Superior temporal gyrus (tissue), 1 donor: ENCODE data around the gene TRIM71.
"Not testable (repeated sequence)": the region's sequence is repeated elsewhere in the genome, so short reads cannot be mapped to it uniquely, and the experiment has no call there.

ENCODE experiments used
- DNase-seq: peaks from one replicate; pipeline ENCODE4 v3.0.0-alpha.2; 2016; ENCODE audit errors: extremely low spot score

The TRIM71 gene

GRCh38 chr3:32819551-32820348, 2.0 kb downstream of the TRIM71 start:
- no peak for DNase-seq

DNA sequence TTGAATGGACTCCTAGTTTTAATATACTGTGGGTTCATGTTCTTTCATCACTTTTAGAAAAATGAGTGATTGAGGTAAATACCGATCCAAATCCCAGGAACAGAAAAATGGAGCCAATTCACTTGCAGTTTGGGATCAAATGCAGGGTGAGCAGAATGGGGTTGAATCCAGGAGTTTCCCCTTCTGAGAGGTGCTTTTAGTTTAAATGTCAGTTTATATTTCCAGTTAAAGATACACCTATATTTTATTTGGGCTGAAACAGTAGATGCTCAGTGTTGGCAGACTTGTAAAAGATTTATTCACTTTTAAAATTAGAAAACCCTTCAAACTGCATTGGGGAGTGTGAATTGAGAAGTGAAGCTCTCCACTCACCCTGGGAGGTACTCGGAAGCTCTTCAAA, 2.6 kb downstream of the TRIM71 start:
- DNase-seq: no peak

GRCh38 chr3:32820971-32821685, 3.3 kb downstream of the TRIM71 start:
- no peak for DNase-seq

GRCh38 chr3:32821686-32822296, 4.0 kb downstream of the TRIM71 start:
- no peak for DNase-seq

DNA sequence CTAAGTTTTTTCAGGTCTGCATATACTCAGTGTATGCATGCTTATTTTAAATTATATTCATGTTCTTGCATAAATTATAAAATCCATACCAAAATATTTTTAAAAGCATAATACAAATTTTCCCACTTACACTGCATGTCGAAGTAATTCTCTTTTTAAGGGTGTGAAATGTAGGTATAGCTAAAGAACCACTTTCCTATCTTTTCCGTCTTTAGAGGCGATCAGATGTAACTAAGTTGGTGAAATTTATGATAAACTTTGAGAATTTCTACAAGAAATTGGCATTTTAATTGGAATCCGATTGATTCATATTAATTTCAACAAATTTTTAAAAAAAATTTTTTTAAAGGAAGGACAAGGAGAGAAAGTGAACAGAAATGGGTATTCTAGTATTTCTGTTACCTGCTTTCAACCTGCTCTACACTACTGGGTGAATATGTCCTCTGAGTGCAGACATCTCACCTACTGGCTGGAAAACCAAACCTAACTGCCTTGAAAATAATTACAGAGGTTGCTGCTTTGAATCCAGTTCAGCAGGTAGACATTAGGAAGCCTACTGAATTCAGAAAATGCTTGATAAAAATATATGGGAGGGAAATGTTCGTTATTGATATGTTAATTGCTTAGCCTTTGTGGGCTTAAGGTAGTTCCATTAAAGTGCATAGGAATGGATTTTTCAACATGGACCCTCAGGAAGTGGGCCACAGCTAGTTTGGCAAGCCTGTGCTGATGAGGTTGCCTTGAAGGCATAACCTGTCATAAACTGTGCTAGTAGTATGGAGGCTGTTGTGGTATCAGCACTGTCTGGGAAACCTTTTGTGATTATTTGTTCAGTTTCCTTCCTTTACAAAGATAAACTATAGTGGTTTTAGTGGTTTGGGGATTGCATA, 5.1 kb downstream of the TRIM71 start:
- DNase-seq: no peak

DNA sequence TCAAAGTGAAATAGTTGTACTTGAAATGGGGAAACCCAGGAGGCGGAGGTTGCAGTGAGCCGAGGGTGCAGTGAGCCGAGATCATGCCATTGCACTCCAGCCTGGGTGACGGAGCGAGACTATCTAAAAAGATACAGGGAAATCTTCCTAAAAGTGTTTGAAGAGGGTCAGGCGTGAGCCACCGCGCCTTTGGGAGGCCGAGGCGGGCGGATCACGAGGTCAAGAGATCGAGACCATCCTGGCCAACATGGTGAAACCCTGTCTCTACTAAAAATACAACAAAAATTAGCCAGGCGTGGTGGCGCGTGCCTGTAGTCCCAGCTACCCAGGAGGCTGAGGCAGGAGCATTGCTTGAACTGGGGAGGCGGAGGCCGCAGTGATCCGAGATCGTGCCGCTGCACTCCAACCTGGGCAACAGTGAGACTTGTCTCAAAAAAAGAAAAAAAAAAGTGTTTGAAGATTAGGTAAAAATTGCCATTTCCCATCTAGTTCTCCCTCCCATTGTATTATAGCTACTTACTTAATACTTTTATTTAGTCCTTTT, 5.9 kb downstream of the TRIM71 start:
- DNase-seq: not testable (repeated sequence)

GRCh38 chr3:32825601-32826375, 8.0 kb downstream of the TRIM71 start:
- DNase-seq: no peak

- no peak for DNase-seq
Measured at GRCh38 chr3:32831062-32831461, 13.3 kb downstream of the TRIM71 start.

- no peak for DNase-seq
Measured at GRCh38 chr3:32831791-32832190, 14.0 kb downstream of the TRIM71 start.

- no peak for DNase-seq
Measured at GRCh38 chr3:32832193-32832592, 14.4 kb downstream of the TRIM71 start.

- no peak for DNase-seq
Measured at GRCh38 chr3:32835049-32835371, 17.2 kb downstream of the TRIM71 start.

GRCh38 chr3:32835961-32836360, 18.2 kb downstream of the TRIM71 start:
- no peak for DNase-seq

DNA sequence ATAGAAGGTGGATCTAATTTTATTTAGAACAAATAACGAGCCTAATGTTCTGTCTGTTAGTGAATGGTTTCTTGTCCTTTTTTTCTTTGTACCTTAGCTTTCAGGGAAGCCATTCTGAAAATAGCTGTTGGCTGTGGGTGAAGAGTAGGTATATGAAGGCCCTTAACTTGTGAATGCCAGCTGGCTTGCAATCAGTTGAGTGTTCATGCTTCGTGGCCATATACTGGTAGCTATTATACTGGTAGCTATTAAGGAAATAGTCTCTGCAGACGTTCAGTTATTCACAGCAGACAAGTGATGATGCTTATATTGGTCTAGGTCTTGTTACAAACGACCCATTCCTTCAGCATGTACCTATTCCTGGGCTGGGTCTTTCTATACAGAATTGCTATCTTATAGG, 18.8 kb downstream of the TRIM71 start:
- DNase-seq: no peak

GRCh38 chr3:32837366-32837765, 19.6 kb downstream of the TRIM71 start:
- DNase-seq: no peak

- DNase-seq: no peak
Measured at GRCh38 chr3:32837789-32838188, 20.0 kb downstream of the TRIM71 start.

- no peak for DNase-seq
Measured at GRCh38 chr3:32839714-32840085, 21.9 kb downstream of the TRIM71 start.

DNA sequence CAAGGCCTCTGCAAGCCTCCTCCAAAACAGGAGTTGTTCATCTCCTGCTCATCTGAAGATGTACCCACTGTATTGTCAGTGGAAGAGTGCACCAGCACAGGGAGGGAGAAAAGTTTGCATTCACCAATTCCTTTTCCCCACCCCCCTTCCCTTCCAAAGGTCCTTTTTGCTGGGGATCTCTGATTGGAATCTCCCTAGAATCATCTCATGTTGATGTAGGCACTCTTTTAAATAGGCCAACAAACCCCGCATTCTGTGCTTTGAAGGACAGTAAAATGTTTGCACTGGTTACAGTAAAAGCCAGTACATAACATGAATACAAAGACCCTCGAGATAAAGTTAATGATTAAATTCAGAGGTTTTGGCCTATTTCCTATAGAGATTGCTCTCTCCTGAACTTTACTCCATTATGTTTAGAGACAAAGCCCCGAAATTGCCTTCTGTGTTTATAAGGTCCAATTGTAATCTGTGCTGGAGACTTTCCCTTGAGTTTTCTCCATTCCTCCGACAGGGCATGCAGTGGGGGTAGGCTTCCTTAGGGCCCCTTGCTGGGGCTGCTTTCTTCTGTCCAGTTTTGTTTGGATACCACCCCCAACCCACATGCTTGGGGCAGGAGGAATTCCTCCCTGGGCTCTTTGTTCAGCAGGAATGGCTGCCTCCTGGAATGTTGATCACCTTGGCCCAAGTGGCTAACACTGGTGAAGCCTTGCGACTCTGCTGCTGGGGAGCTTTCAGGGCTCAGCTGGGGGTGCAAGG, 22.5 kb downstream of the TRIM71 start:
- DNase-seq: no peak

GRCh38 chr3:32841341-32841740, 23.5 kb downstream of the TRIM71 start:
- DNase-seq: no peak

DNA sequence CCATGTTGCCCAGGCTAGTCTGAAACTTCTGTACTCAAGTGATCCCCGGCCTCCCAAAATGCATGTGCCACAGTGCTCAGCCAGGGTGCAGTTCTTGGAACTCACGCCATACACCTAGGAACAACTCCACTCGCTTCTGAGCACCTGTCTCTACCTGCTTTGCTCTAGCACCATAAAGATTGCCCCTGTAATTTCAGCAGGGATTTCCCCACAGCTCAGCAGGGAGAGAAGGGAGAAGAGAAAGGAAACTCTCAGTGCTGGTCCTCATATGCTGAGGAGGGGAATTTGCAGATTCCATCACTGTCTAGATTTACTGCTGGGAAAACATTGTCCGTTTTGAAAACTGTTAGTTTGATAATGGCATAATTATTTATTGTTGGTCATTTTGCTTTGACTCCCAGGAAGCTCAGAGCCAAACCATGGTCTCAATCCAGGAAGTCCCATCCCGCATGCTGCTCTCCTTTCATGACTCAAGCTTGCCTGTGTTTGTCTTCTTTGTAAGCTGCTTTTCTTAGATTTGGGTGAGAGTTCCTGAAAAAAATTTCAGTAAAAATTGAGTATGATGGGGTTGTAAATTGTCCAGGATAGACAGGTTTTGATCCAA, 24.2 kb downstream of the TRIM71 start:
- DNase-seq: no peak

- DNase-seq: no peak
Measured at GRCh38 chr3:32842531-32842931, 24.7 kb downstream of the TRIM71 start.
